Astrocyte (in vitro differentiated cells and primary cell): ENCODE data around the gene PRG3. TPM values are rescaled to one million over a fixed set of nuclear protein-coding genes. Genes with fewer than 3 reads are reported as not detected.

Experiments
- DNase-seq: peaks from one replicate; pipeline ENCODE4 v3.0.0-alpha.2; 2010; ENCODE audit warnings: low read depth
- FAIRE-seq: peaks from 2 replicates; lab custom pipeline; 2011; peaks lifted over from hg19 to GRCh38; lab: Jason Lieb, UNC
- H2AFZ ChIP-seq: 2 replicates; pipeline ENCODE4 v1.6.0; 2012; ENCODE audit warnings: low read depth, low read length, inconsistent platforms
- H3K27ac ChIP-seq: 2 replicates; pipeline ENCODE4 v1.5.1; 2011; ENCODE audit warnings: low read depth, low read length, inconsistent platforms
- H3K27me3 ChIP-seq: 2 replicates; pipeline ENCODE4 v1.6.0; 2011; ENCODE audit warnings: low read length, inconsistent platforms; ENCODE audit not compliant: insufficient read depth
- H3K36me3 ChIP-seq: 2 replicates; pipeline ENCODE4 v1.5.1; 2011; ENCODE audit warnings: low read length, inconsistent platforms; ENCODE audit not compliant: insufficient read depth
- H3K4me1 ChIP-seq: 2 replicates; pipeline ENCODE4 v1.5.1; 2011; ENCODE audit warnings: low read length, inconsistent platforms; ENCODE audit not compliant: insufficient read depth
- H3K4me2 ChIP-seq: 2 replicates; pipeline ENCODE4 v1.6.0; 2012; ENCODE audit warnings: low read length, inconsistent platforms
- H3K4me3 ChIP-seq: 2 replicates; pipeline ENCODE4 v1.5.1; 2011; ENCODE audit warnings: low read depth, mild to moderate bottlenecking, low read length, inconsistent platforms; ENCODE audit not compliant: insufficient read depth
- H3K79me2 ChIP-seq: 2 replicates; pipeline ENCODE4 v1.6.0; 2012; ENCODE audit warnings: mild to moderate bottlenecking, low read length, inconsistent platforms; ENCODE audit not compliant: insufficient read depth
- H3K9ac ChIP-seq: 2 replicates; pipeline ENCODE4 v1.6.0; 2012; ENCODE audit warnings: mild to moderate bottlenecking, low read length, inconsistent platforms
- H3K9me3 ChIP-seq: 2 replicates; pipeline ENCODE4 v1.5.1; 2012; ENCODE audit warnings: low read depth, mild to moderate bottlenecking, low read length, inconsistent platforms; ENCODE audit not compliant: insufficient read depth
- H4K20me1 ChIP-seq: 2 replicates; pipeline ENCODE4 v1.6.0; 2012; ENCODE audit warnings: low read length, inconsistent platforms; ENCODE audit not compliant: insufficient read depth
- H3K27ac Mint-ChIP-seq: one replicate; pipeline ENCODE4 v1.8.0; 2021; ENCODE audit warnings: mild to moderate bottlenecking, mixed read lengths; ENCODE audit not compliant: unreplicated experiment
- H3K27me3 Mint-ChIP-seq: one replicate; pipeline ENCODE4 v1.8.0; 2021; ENCODE audit warnings: low read depth, mixed read lengths; ENCODE audit not compliant: unreplicated experiment
- H3K36me3 Mint-ChIP-seq: one replicate; pipeline ENCODE4 v1.8.0; 2021; ENCODE audit warnings: low read depth, mixed read lengths; ENCODE audit not compliant: unreplicated experiment
- H3K4me1 Mint-ChIP-seq: one replicate; pipeline ENCODE4 v1.8.0; 2021; ENCODE audit warnings: low read depth, mixed read lengths; ENCODE audit not compliant: unreplicated experiment
- H3K4me3 Mint-ChIP-seq: one replicate; pipeline ENCODE4 v1.8.0; 2021; ENCODE audit warnings: mild to moderate bottlenecking, moderate library complexity, mixed read lengths; ENCODE audit not compliant: unreplicated experiment
- H3K9me3 Mint-ChIP-seq: one replicate; pipeline ENCODE4 v1.8.0; 2021; ENCODE audit warnings: mild to moderate bottlenecking, mixed read lengths; ENCODE audit not compliant: unreplicated experiment
- EZH2 ChIP-seq: IDR thresholded peaks from 2 replicates; pipeline ENCODE4 v1.6.1; 2012; ENCODE audit warnings: mild to moderate bottlenecking, low read length, inconsistent platforms; ENCODE audit not compliant: insufficient read depth
- total RNA-seq: library from RNA; stranded (reverse); gene quantifications from 2 replicates; pipeline ENCODE4 v1.2.1, GENCODE V29; 2021
- TF ChIP-seq, protein P1 (sequence below): IDR thresholded peaks from 2 replicates; pipeline ENCODE4 v1.5.1; 2011; ENCODE audit warnings: low read depth, mild to moderate bottlenecking, inconsistent platforms, low read length, moderate library complexity; ENCODE audit not compliant: insufficient read depth

The PRG3 gene
- total RNA-seq, 1 donor from 2014 or later: not detected

DNA sequence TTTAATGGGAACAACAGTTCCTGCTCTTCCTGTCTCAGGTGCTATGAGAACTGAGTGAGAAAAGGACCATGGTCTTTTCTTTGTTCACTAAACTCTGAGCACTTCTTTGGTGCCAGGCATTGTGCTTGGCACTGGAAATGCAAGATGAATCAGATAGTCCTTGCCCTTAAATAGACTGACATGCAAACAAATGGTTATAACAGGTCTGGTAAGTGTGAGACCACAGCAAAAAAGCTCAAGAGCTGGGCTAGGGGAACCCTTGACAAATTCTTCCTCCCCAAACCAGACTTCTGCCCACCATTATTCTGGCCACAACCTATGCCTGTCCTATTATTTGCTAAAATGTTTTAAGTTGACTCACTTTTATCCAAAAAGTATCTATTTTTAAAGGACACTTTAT is 40.9 kb upstream of the PRG3 start:
- no peaks in the 10 kb centered on the region for H4K20me1 ChIP-seq
- H3K27me3 ChIP-seq: no peaks in the 10 kb centered on the region
- no peaks in the 10 kb centered on the region for H3K9me3 ChIP-seq
- Mint-ChIP-seq H3K36me3 (peaks cover 18% of the 10 kb centered on the region), H3K9me3 (no peaks in the 10 kb centered on the region), H3K4me1 (peaks cover 14% of the 10 kb centered on the region), H3K27ac (no peak overlapping the region), H3K4me3 (no peak overlapping the region), H3K27me3 (no peaks in the 10 kb centered on the region)
- H3K4me1 ChIP-seq: peaks cover 27% of the 10 kb centered on the region
- H3K79me2 ChIP-seq: peaks cover 4% of the 10 kb centered on the region
- FAIRE-seq (no peak), DNase-seq (no peak)
- H3K27ac ChIP-seq: no peak overlapping the region
- H3K4me2 ChIP-seq: no peak overlapping the region
- peaks cover 2% of the 10 kb centered on the region for H3K36me3 ChIP-seq
- no peak overlapping the region for H3K4me3 ChIP-seq
- no peak overlapping the region for H3K9ac ChIP-seq
- H2AFZ ChIP-seq: no peak overlapping the region
- no peak for TF ChIP-seq EZH2
- TF ChIP-seq, protein P1, sequence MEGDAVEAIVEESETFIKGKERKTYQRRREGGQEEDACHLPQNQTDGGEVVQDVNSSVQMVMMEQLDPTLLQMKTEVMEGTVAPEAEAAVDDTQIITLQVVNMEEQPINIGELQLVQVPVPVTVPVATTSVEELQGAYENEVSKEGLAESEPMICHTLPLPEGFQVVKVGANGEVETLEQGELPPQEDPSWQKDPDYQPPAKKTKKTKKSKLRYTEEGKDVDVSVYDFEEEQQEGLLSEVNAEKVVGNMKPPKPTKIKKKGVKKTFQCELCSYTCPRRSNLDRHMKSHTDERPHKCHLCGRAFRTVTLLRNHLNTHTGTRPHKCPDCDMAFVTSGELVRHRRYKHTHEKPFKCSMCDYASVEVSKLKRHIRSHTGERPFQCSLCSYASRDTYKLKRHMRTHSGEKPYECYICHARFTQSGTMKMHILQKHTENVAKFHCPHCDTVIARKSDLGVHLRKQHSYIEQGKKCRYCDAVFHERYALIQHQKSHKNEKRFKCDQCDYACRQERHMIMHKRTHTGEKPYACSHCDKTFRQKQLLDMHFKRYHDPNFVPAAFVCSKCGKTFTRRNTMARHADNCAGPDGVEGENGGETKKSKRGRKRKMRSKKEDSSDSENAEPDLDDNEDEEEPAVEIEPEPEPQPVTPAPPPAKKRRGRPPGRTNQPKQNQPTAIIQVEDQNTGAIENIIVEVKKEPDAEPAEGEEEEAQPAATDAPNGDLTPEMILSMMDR: no peak

DNA sequence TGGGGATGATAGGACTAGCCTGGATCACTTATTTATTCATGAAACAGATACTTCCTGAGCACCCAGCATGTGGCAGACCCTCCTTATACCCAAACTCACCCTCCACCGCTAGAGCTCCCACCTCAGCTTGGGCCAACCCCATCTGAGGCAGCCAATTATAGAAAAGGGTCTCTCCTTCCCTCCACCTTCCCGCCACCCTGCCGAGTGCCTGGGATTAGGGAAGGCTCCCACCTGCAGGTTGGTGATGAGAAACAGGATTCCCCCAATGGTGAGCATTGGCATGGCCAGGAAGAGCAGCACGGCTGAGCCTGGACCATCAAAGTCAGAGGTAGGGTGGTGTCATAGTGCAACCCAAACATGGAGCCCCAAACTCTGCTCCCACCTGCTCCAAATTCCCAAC is 40.1 kb upstream of the PRG3 start:
- Mint-ChIP-seq H3K27ac (no peak overlapping the region), H3K36me3 (peaks cover 20% of the 10 kb centered on the region), H3K4me3 (no peak overlapping the region), H3K27me3 (no peaks in the 10 kb centered on the region), H3K4me1 (peaks cover 8% of the 10 kb centered on the region), H3K9me3 (no peaks in the 10 kb centered on the region)
- H3K4me3 ChIP-seq: no peak overlapping the region
- H3K4me2 ChIP-seq: no peak overlapping the region
- H3K9ac ChIP-seq: no peak overlapping the region
- peaks cover 21% of the 10 kb centered on the region for H3K4me1 ChIP-seq
- no peaks in the 10 kb centered on the region for H3K9me3 ChIP-seq
- peaks cover 2% of the 10 kb centered on the region for H3K36me3 ChIP-seq
- H3K27me3 ChIP-seq: no peaks in the 10 kb centered on the region
- no peak overlapping the region for H2AFZ ChIP-seq
- no peaks in the 10 kb centered on the region for H4K20me1 ChIP-seq
- H3K79me2 ChIP-seq: peaks cover 4% of the 10 kb centered on the region
- no peak overlapping the region for H3K27ac ChIP-seq
- TF ChIP-seq, protein P1: no peak
- TF ChIP-seq EZH2: no peak
- no peak for FAIRE-seq
- DNase-seq: no peak

DNA sequence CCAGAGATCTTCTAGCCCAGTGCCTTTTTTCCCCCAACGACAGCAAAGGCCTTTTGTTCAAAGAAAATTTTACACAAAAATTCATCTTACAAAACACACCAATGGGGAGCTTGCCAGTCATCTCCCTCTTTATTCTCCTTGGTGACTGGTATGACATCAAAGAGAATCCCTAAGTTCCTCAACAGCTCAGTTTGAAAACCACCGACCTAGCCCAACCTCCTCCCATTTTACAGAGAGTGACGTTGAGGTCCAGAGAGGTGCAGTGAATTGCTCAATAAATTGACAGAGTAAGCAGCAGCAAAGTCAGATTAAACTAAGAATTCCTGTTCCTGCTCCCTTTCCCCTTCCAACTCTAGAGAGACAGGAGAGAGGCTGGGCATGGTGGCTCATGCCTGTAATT is 38.2 kb upstream of the PRG3 start:
- peaks cover 2% of the 10 kb centered on the region for H3K36me3 ChIP-seq
- peaks cover 26% of the 10 kb centered on the region for H3K36me3 Mint-ChIP-seq
- no peaks in the 10 kb centered on the region for H3K9me3 Mint-ChIP-seq
- H3K9me3 ChIP-seq: no peaks in the 10 kb centered on the region
- H3K4me1 ChIP-seq: peaks cover 2% of the 10 kb centered on the region
- no peaks in the 10 kb centered on the region for H4K20me1 ChIP-seq
- no peaks in the 10 kb centered on the region for H3K27me3 ChIP-seq
- no peak overlapping the region for H3K27ac Mint-ChIP-seq
- H3K9ac ChIP-seq: no peak overlapping the region
- no peak overlapping the region for H3K4me2 ChIP-seq
- FAIRE-seq (no peak), DNase-seq (no peak)
- H3K4me3 ChIP-seq: no peak overlapping the region
- H3K79me2 ChIP-seq: peaks cover 4% of the 10 kb centered on the region
- H3K4me1 Mint-ChIP-seq: peaks cover 3% of the 10 kb centered on the region
- no peaks in the 10 kb centered on the region for H3K27me3 Mint-ChIP-seq
- H3K27ac ChIP-seq: no peak overlapping the region
- H2AFZ ChIP-seq: no peak overlapping the region
- TF ChIP-seq, protein P1: no peak
- no peak for TF ChIP-seq EZH2
- H3K4me3 Mint-ChIP-seq: no peak overlapping the region
